Measurements from ENCODE around the gene TOGARAM2. TPM values are rescaled to one million over a fixed set of nuclear protein-coding genes. Genes with fewer than 3 reads are reported as not detected.

Gene TOGARAM2
- total RNA-seq, 1 donor from 2014 or later, result not detected

DNA sequence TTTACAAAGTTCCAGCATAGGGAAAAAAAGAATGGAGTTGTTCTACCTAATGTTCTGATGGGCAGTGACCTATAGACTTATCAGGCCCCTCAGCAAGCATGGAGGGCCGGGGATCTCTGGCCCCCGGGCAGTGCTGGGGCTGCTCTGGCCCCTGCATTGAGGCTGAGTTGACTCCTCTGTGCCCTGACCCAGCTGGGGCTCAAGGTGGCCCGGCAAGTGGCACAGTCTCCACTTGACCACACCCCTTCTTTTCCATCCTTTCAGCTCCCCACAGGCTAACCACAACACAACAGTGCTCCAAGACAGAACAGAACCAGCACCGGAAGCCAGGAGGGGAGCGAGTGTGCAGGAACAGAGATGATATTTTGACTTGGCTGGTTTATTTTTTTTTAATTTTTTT, 19.9 kb downstream of the TOGARAM2 start:
- TF ChIP-seq, protein P1, sequence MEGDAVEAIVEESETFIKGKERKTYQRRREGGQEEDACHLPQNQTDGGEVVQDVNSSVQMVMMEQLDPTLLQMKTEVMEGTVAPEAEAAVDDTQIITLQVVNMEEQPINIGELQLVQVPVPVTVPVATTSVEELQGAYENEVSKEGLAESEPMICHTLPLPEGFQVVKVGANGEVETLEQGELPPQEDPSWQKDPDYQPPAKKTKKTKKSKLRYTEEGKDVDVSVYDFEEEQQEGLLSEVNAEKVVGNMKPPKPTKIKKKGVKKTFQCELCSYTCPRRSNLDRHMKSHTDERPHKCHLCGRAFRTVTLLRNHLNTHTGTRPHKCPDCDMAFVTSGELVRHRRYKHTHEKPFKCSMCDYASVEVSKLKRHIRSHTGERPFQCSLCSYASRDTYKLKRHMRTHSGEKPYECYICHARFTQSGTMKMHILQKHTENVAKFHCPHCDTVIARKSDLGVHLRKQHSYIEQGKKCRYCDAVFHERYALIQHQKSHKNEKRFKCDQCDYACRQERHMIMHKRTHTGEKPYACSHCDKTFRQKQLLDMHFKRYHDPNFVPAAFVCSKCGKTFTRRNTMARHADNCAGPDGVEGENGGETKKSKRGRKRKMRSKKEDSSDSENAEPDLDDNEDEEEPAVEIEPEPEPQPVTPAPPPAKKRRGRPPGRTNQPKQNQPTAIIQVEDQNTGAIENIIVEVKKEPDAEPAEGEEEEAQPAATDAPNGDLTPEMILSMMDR (IDR thresholded peaks at IDR 0.05; ENCODE audit: partially characterized antibody, unreplicated experiment), result no peak
- no peak overlapping the region for H3K4me3 Mint-ChIP-seq (ENCODE audit: unreplicated experiment)
- no peak for DNase-seq
- no peaks in the 10 kb centered on the region for H3K9me3 Mint-ChIP-seq (ENCODE audit: unreplicated experiment)
- peaks cover 2% of the 10 kb centered on the region for H3K27me3 Mint-ChIP-seq (ENCODE audit: unreplicated experiment)
- H3K36me3 Mint-ChIP-seq (ENCODE audit: unreplicated experiment), result no peaks in the 10 kb centered on the region
- no peak overlapping the region for H3K27ac Mint-ChIP-seq (ENCODE audit: unreplicated experiment)
- no peaks in the 10 kb centered on the region for H3K4me1 Mint-ChIP-seq (ENCODE audit: low read depth, unreplicated experiment)

DNA sequence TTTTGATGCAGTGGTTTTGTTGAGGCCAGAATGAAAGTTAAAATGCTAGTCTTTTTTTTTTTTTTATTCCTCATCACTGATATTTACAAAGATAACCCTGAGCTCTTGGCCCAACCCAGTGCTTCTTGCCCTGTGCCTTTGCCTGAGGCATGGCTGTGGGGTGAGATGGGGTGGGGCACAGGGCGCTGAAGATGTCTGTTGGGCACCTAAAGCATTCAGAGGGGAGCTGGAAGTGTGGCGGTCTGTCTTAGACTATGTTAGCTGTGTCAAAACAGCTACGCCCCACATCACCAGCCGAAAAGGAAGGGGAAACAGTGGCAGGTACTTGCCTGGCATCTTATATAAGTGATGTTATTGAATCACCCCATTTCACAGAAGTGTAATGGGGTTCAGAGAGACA, 20.7 kb downstream of the TOGARAM2 start:
- Mint-ChIP-seq H3K4me1 (ENCODE audit: low read depth, unreplicated experiment) (no peaks in the 10 kb centered on the region), H3K27ac (ENCODE audit: unreplicated experiment) (no peak overlapping the region), H3K9me3 (ENCODE audit: unreplicated experiment) (no peaks in the 10 kb centered on the region), H3K4me3 (ENCODE audit: unreplicated experiment) (no peak overlapping the region), H3K36me3 (ENCODE audit: unreplicated experiment) (no peaks in the 10 kb centered on the region), H3K27me3 (ENCODE audit: unreplicated experiment) (peaks cover 2% of the 10 kb centered on the region)
- TF ChIP-seq, protein P1 (IDR thresholded peaks at IDR 0.05; ENCODE audit: partially characterized antibody, unreplicated experiment), result no peak
- no peak for DNase-seq

DNA sequence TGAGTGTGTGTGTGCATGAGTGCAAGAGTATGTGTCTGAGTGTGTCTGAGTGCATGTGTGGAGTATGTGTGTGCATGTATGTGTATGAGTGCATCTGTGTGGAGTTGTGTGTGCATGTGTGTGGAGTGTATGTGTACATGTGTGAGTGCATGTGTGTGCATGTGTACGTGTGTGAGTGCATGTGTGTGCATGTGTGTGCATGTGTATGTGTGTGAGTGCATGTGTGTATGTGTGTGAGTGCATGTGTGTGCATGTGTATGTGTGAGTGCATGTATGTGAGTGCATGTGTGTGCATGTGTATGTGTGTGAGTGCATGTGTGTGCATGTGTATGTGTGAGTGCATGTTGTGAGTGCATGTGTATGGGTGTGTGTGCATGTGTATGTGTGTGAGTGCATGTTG, 23.7 kb downstream of the TOGARAM2 start:
- no peaks in the 10 kb centered on the region for H3K9me3 Mint-ChIP-seq (ENCODE audit: unreplicated experiment)
- H3K4me3 Mint-ChIP-seq (ENCODE audit: unreplicated experiment), result no peak overlapping the region

DNA sequence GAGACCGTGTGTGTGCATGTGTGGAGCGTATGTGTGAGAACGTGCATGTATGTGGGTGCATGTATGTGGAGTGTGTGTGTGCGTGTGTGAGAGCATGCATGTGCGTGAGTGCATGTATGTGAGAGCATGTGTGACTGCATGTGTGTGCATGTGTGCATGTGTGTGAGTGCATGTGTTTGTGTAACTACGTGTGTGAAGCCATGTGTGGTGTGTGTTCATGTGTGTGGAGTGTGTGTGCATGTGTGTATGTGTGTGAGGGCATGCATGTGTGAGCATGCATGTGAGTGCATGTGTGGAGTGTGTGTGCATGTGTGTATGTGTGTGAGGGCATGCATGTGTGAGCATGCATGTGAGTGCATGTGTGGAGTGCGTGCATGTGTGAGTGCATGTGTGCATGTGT, 24.2 kb downstream of the TOGARAM2 start:
- Mint-ChIP-seq H3K4me1 (ENCODE audit: low read depth, unreplicated experiment) (no peaks in the 10 kb centered on the region), H3K27me3 (ENCODE audit: unreplicated experiment) (peaks cover 5% of the 10 kb centered on the region), H3K9me3 (ENCODE audit: unreplicated experiment) (no peaks in the 10 kb centered on the region), H3K4me3 (ENCODE audit: unreplicated experiment) (no peak overlapping the region), H3K27ac (ENCODE audit: unreplicated experiment) (no peak overlapping the region), H3K36me3 (ENCODE audit: unreplicated experiment) (no peaks in the 10 kb centered on the region)
- TF ChIP-seq, protein P1 (IDR thresholded peaks at IDR 0.05; ENCODE audit: partially characterized antibody, unreplicated experiment), result no peak
- DNase-seq, result no peak

More for the DNA sequence above, 23.7 kb downstream of the TOGARAM2 start:
- peaks cover 5% of the 10 kb centered on the region for H3K27me3 Mint-ChIP-seq (ENCODE audit: unreplicated experiment)
- no peaks in the 10 kb centered on the region for H3K36me3 Mint-ChIP-seq (ENCODE audit: unreplicated experiment)
- DNase-seq, result no peak
- TF ChIP-seq, protein P1 (IDR thresholded peaks at IDR 0.05; ENCODE audit: partially characterized antibody, unreplicated experiment), result no peak
- H3K4me1 Mint-ChIP-seq (ENCODE audit: low read depth, unreplicated experiment), result no peaks in the 10 kb centered on the region
- H3K27ac Mint-ChIP-seq (ENCODE audit: unreplicated experiment), result no peak overlapping the region

DNA sequence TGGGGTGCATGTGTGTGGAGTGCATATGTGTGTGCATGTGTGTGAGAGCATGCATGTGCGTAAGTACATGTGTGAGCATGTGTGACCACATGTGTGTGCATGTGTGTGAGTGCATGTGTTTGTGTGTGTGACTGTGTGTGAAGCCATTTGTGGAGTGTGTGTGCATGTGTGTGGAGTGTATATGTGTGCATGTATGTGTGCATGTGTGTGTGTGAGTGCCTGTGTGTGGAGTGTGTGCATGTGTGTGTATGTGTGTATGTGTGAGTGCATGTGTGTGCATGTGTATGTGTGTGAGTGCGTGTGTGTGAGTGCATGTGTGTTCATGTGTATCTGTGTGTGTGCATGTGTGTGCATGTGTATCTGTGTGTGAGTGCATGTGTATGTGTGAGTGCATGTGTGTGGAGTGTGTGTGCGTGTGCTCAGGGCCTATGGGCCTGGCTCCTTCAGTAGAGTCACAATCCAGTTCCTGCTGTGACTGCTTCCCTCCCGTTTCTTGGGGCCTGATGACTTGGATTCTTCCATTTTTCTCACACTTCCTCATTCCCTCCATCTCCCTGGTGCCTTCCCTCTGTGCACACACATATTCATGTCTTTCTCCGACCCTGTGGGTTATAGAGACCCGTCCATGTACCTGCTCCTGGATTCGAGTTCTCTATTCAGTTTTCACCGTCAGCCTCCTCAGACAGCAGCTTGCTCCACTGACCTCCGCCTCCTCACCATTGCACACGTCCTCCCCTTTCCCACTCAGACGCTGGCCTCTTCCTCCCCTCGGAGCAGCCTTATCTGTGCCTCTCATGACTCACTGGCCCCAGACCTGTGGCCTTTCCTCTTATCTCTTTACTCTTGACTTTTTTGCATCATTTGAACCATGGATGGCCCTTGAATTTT, 25.2 kb downstream of the TOGARAM2 start:
- Mint-ChIP-seq H3K9me3 (ENCODE audit: unreplicated experiment) (peaks cover 1% of the 10 kb centered on the region), H3K4me1 (ENCODE audit: low read depth, unreplicated experiment) (no peaks in the 10 kb centered on the region), H3K27me3 (ENCODE audit: unreplicated experiment) (peaks cover 5% of the 10 kb centered on the region), H3K4me3 (ENCODE audit: unreplicated experiment) (no peak overlapping the region), H3K36me3 (ENCODE audit: unreplicated experiment) (no peaks in the 10 kb centered on the region), H3K27ac (ENCODE audit: unreplicated experiment) (no peak overlapping the region)
- TF ChIP-seq, protein P1 (IDR thresholded peaks at IDR 0.05; ENCODE audit: partially characterized antibody, unreplicated experiment), result no peak
- DNase-seq, result no peak

Measured in glutamatergic neuron (in vitro differentiated cells).